CD4-positive, alpha-beta T cell treated with Interleukin-6 for 4 hours (primary cell): ENCODE results near the gene ARAP1.

ENCODE experiments used
- DNase-seq: peaks from one replicate; pipeline ENCODE4 v3.0.0-alpha.2; 2020; ENCODE audit warnings: mixed read lengths

ARAP1 gene

GRCh38 chr11:72760539-72761405 lies 8.6 kb upstream of the ARAP1 start:
- DNase-seq: no peak

DNA sequence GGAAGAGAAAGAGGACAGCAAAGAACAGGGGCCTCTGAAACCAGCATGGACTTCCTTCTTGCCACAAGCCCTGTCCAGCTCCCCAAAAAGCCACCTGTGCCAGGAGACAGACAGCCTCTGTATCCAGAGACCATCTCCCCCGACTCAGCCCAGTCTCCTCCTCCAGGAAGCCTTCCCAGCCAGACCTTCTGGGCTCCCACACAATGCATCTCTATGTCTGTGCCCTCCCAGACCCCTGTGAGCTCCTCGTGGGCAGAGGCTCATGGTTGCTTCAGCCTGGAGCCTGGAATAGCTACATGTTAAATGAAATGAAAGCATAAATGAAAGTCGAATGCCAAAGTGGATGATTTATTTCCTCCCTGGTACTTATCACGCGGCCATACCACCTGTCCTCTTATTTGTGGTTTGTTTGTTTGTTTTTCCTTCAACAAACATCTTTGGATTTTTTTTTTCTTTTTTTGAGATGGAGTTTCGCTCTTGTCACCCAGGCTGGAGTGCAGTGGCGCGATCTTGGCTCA lies 7.3 kb upstream of the ARAP1 start:
- no peak for DNase-seq

GRCh38 chr11:72758690-72759389 lies 6.6 kb upstream of the ARAP1 start:
- no peak for DNase-seq

DNA sequence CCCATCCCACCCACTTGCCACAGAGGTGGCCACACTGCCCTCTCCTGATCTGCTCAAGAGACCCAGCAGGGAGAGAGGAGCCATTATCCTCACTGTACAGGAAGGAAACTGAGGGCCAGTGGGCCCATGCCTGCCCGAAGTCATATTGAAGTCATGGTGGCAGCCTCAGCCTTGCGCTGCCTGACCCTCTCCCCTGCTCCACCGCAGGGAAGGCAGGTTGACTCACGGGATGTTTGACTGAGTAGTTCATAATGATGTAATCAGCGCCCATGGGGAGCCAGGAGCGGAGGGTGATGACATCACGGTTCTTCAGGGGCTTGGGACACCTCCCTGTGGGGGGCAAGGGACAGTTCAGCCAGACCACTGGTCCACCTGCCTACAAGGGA lies 6.1 kb upstream of the ARAP1 start:
- no peak for DNase-seq

GRCh38 chr11:72755713-72756285 lies 3.6 kb upstream of the ARAP1 start:
- DNase-seq: no peak

- no peak for DNase-seq
Measured at GRCh38 chr11:72754544-72755155, 2.4 kb upstream of the ARAP1 start.

DNA sequence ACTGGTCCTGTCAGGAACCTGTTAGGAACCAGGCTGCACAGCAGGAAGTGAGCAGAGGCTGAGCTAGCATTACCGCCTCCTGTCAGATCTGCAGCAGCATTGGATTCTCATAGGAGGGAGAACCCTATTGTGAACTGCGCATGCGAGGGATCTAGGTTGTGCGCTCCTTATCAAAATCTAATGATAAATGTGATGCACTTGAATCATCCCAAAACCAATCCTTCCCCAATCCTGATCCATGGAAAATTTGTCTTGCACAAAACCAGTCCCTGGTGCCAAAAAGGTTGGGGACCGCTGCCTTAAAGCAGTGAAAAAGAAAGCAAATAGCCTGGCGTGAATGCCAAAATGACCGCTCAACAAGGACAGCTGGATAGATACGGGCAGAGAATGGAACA lies 1.9 kb upstream of the ARAP1 start:
- no peak for DNase-seq

DNA sequence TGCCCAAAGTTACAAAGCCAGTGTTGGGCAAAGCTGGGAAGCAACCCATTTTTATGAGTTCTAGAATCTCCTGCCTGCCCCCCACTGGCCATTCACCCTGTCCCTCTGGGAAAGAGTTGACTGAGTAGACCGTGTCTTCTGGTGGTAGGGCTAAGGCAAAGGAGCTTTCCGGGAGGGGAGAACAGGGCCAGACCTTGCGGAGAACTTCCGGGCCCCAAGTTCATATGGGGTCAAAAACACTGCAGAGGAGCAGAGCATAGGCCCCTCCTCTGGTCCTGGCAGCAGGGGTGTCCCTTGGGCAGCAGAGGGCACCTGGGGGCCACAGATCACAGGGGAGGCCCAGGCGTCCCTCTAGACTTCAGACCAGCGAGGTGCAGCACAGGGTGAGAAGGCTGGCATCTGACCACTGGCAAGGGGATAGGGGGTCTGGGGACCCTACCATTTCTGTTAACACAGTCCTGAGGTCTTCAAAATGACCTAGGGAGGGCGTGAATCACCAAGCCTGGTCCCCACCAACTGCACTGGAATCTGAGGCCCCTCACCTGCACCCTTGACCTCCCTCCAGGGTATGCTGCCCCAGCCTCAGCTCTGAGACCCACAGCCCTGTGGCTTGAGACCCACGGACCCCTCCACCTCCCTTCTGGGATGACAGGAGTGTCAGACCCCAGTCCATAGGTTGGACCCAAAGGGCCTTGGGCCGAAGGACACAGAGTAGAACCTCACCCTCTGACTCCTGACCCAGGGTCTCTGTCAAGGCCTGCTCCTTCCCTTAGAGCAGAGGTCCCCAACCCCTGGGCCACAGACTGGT lies 1.3 kb upstream of the ARAP1 start:
- no peak for DNase-seq

- peak; percentile 24 for DNase-seq
Measured at GRCh38 chr11:72751116-72752087, 806 bp downstream of the ARAP1 start.

- no peak for DNase-seq
Measured at GRCh38 chr11:72750556-72751115, 1.6 kb downstream of the ARAP1 start.

GRCh38 chr11:72750086-72750485 lies 2.1 kb downstream of the ARAP1 start:
- no peak for DNase-seq

GRCh38 chr11:72747289-72747855 lies 4.8 kb downstream of the ARAP1 start:
- no peak for DNase-seq

- DNase-seq: no peak
Measured at GRCh38 chr11:72746821-72747220, 5.4 kb downstream of the ARAP1 start.

DNA sequence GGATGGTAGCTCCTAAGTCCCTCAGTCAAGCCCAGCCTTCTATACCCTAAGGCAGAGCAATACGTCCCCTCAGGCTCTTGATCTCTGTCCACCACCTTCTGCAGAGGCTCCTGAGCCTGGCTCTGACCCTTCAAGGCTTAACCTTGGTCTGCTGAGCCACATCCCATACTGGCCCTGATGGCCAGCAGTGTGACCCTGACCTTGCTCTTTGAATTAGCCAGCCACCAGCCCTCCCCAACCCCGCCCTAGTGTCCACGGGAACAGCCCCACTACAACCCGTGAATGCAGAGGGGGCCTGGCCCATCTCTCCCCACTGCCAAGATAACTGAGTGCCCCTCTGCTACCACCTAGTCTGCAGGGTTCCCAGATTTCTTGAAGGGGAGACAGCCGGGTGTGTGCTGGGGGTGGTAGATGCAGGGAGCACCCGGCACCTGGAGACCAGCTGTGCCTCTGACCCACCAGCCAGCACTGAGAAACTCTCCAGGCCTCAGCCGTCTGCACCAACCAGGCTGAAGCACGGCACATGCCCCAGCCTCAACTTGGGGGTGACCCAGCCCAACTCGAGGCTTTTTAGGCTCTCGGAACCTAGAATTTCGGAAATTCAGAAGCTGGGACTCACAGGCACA lies 6.2 kb downstream of the ARAP1 start:
- no peak for DNase-seq

GRCh38 chr11:72745511-72745910 lies 6.7 kb downstream of the ARAP1 start:
- DNase-seq: no peak

DNA sequence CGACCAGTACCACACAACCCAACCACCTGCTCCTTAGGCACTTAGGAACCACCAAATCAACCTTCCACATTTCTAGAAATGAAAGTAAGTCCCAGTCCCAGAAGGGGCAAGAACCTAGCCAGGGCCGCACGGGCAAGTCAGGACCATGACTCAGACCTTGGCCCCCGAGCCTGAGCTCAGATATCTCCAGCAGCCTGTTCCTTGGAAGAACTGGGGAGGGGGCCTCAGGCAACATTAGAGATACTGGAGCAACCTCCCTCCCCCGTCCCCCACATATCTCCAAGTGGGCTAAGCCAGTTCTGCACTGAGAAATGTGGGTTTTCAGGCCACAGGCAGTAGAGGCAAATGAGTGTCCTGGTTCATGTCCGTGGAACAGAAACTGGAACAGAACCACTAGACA lies 7.7 kb downstream of the ARAP1 start:
- no peak for DNase-seq

GRCh38 chr11:72743321-72744221 lies 8.6 kb downstream of the ARAP1 start:
- DNase-seq: no peak

DNA sequence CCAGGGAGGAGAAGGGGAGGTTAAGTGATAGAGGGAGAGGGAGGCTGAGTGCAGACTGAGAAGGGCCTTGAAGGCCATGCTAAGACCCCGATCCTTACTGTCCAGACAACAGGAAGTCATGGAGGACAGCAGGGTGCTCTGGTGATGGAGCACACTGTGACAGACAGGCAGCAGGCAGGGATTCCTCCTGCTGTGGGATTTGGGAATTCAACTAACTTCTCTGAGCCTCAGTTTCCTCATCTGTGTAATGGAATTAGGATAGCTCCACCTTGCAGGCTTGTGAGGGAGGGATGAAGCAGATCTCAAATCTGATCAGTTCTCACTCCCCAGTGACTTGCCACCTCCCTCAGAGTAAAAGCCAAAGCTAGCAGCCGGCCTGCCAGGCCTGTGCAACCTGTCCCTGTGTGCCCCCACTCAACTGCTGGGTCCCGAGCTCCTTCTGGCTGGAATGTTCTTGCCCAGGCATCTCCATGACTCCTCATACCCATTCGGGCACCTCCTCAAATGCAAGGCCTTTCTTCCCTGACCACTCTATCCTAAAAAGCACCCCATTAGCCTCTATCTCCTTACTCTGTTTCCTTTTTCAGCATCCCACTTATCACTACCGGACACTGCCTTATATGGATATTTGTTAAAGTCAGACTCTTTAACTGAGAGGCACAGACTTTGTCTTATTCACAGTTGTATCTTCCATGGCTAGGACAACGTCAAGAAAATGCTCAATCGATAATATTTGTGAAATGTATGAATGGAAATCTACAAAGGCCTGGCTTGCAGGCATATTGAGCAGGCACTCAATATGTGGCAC lies 9.5 kb downstream of the ARAP1 start:
- no peak for DNase-seq
